GM12878 (cell line): ENCODE measurements around the gene CHRM3. TPM values are rescaled to one million over a fixed set of nuclear protein-coding genes. Genes with fewer than 3 reads are reported as not detected.

Source experiments
- ATAC-seq: fragments of 200-7000 bp; cut with Tn5 transposase; 3 replicates; pipeline ENCODE4 v1.9.1; 2020; ENCODE audit warnings: mild to moderate bottlenecking, moderate library complexity
- BruUV-seq: library from RNA; stranded (reverse); fragments of 400-500 nt; replicated peaks from 2 replicates; lab custom pipeline; 2021; lab: Mats Ljungman, UMichigan
- CTCF ChIA-PET: fragments of 300-600 bp; sonication (Branson Sonifier 250); formaldehyde crosslinking; extraction: SDS; loops from one replicate; lab custom pipeline; 2021; ENCODE audit warnings: inconsistent platforms; lab: Yijun Ruan, JAX
- POLR2A ChIA-PET: fragments of 350-600 bp; formaldehyde crosslinking; extraction: SDS; loops from one replicate; lab custom pipeline; 2021; ENCODE audit warnings: inconsistent platforms; lab: Charles Lee
- RAD21 ChIA-PET: fragments of 300-600 bp; sonication (Branson Sonifier 250); formaldehyde crosslinking; loops from one replicate; lab custom pipeline; 2023; ENCODE audit warnings: antibody characterized with exemption; ENCODE audit not compliant: unreplicated experiment; lab: Charles Lee
- SMC1A ChIA-PET: fragments of 300-600 bp; sonication (Branson Sonifier 250); formaldehyde crosslinking; loops from one replicate; lab custom pipeline; 2023; ENCODE audit not compliant: unreplicated experiment, uncharacterized antibody; lab: Charles Lee
- DNase-seq: peaks from one replicate; pipeline ENCODE4 v3.0.0-alpha.2; 2011; ENCODE audit warnings: low read depth, low spot score
- FAIRE-seq: peaks from 3 replicates; lab custom pipeline; 2011; peaks lifted over from hg19 to GRCh38; lab: Jason Lieb, UNC
- H2AFZ ChIP-seq: 2 replicates; pipeline ENCODE4 v1.6.0; 2011; ENCODE audit warnings: low read depth, low read length, control low read depth; ENCODE audit not compliant: control insufficient read depth
- H3K27ac ChIP-seq: 2 replicates; pipeline ENCODE4 v1.5.1; 2011; ENCODE audit warnings: control low read depth; ENCODE audit not compliant: control insufficient read depth, insufficient read depth
- H3K27me3 ChIP-seq, 2 experiments: replicated peaks in 1 of 2; 2 replicates each; pipeline versions ENCODE4 v1.6.0 to v1.6.1; 2011; ENCODE audit warnings: low read length in 1 of 2; ENCODE audit not compliant: control insufficient read depth in 2 of 2, insufficient read depth in 2 of 2
- H3K36me3 ChIP-seq, 2 experiments: 2 replicates each; pipeline ENCODE4 v1.5.1; 2011; ENCODE audit warnings: low read length in 1 of 2; ENCODE audit not compliant: control insufficient read depth in 2 of 2, insufficient read depth in 2 of 2
- H3K4me1 ChIP-seq: 2 replicates; pipeline ENCODE4 v1.6.1; 2011; ENCODE audit warnings: mild to moderate bottlenecking, low read length, moderate library complexity, mixed read lengths; ENCODE audit not compliant: control insufficient read depth, insufficient read depth
- H3K4me2 ChIP-seq: 2 replicates; pipeline ENCODE4 v1.6.0; 2011; ENCODE audit warnings: control low read depth; ENCODE audit not compliant: control insufficient read depth, insufficient read depth
- H3K4me3 ChIP-seq: fragments of 200-600 bp; sonication (generic); 2 replicates; pipeline ENCODE4 v1.5.1; 2016
- H3K79me2 ChIP-seq: 2 replicates; pipeline ENCODE4 v1.6.0; 2011; ENCODE audit warnings: low read length; ENCODE audit not compliant: control insufficient read depth, insufficient read depth
- H3K9ac ChIP-seq: 2 replicates; pipeline ENCODE4 v1.8.0; 2011; ENCODE audit warnings: low read length, control low read depth, mixed read lengths; ENCODE audit not compliant: control insufficient read depth, insufficient read depth
- H3K9me3 ChIP-seq: replicated peaks from 3 replicates; pipeline ENCODE4 v1.5.1; 2011; ENCODE audit warnings: mild to moderate bottlenecking, low read length; ENCODE audit not compliant: control insufficient read depth, insufficient read depth
- H4K20me1 ChIP-seq: 2 replicates; pipeline ENCODE4 v1.6.0; 2011; ENCODE audit not compliant: control insufficient read depth, insufficient read depth
- BMI1 ChIP-seq: fragments of 450-650 bp; IDR thresholded peaks from 2 replicates; pipeline ENCODE4 v1.6.1; 2016; ENCODE audit warnings: mild to moderate bottlenecking, moderate library complexity, borderline replicate concordance
- DPF2 ChIP-seq: fragments of 450-650 bp; IDR thresholded peaks from 2 replicates; pipeline ENCODE4 v1.6.1; 2017; ENCODE audit warnings: mild to moderate bottlenecking
- IKZF1 ChIP-seq: fragments of 450-650 bp; conservative IDR thresholded peaks from 2 replicates; pipeline ENCODE4 v1.6.1; 2017; ENCODE audit warnings: antibody characterized with exemption, mild to moderate bottlenecking
- IKZF2 ChIP-seq, 2 experiments: fragments of 450-650 bp; IDR thresholded peaks; 2 replicates each; pipeline ENCODE4 v1.6.1; 2017; ENCODE audit warnings: mild to moderate bottlenecking in 2 of 2, moderate library complexity in 2 of 2
- MYC ChIP-seq: IDR thresholded peaks from 2 replicates; pipeline ENCODE4 v1.6.1; 2011; ENCODE audit warnings: mild to moderate bottlenecking, low read length, moderate library complexity, inconsistent platforms; ENCODE audit not compliant: insufficient read depth, insufficient replicate concordance, insufficient read length, severe bottlenecking
- PML ChIP-seq: IDR thresholded peaks from 2 replicates; pipeline ENCODE4 v1.6.1; 2012; ENCODE audit warnings: low read length, inconsistent platforms
- RUNX3 ChIP-seq: IDR thresholded peaks from 2 replicates; pipeline ENCODE4 v1.6.1; 2012; ENCODE audit warnings: low read length, inconsistent platforms
- ZBTB33 ChIP-seq: fragments of 450-650 bp; IDR thresholded peaks from 2 replicates; pipeline ENCODE4 v1.6.1; 2017; ENCODE audit warnings: mild to moderate bottlenecking
- WGBS: methylation state at CpG from one replicate; pipeline ENCODE4 v1.1.6; 2016; ENCODE audit warnings: low lambda C conversion rate; ENCODE audit not compliant: insufficient replicate concordance, insufficient coverage; ENCODE audit errors: missing lambda C conversion rate; 5-methylcytosine and 5-hydroxymethylcytosine counted together
- in situ Hi-C: fragments of 300-500 bp; cut with MboI; formaldehyde crosslinking; loops from 9 replicates; pipeline ENCODE4 v1.14.3; 2018; ENCODE audit warnings: mixed read lengths
- intact Hi-C: fragments of 100-400 bp; cut with micrococcal nuclease; formaldehyde crosslinking; loops from one replicate; pipeline ENCODE4 v1.14.2; 2022; ENCODE audit not compliant: unreplicated experiment
- polyA plus RNA-seq, 11 experiments: library from polyadenylated mRNA; depleted of rRNA in 4 of 11; unstranded in 6 of 11; stranded (reverse) in 5 of 11; fragments of >200 nt; fragmentation: Nextera tagmentation in 4 of 11; fragmentation: Illumina TruSeq in 1 of 11; extraction: Ambion mirVana in 4 of 11; extraction: Trizol in 1 of 11; gene quantifications; 1 replicate in 1 of 11; 2 replicates in 10 of 11; pipeline versions ENCODE4 v1.2.1 to v1.2.3, GENCODE V29; 2011 to 2016; ENCODE audit warnings: inconsistent platforms in 2 of 11, missing spikeins in 2 of 11, low read depth in 1 of 11
- total RNA-seq, 4 experiments: library from RNA; depleted of rRNA in 3 of 4; stranded (reverse); fragments of >200 nt in 3 of 4; fragmentation: Illumina TruSeq in 1 of 4; extraction: Trizol in 1 of 4; gene quantifications; 2 replicates each; pipeline versions ENCODE4 v1.2.1 to v1.2.3, GENCODE V29; 2013 to 2021

Gene CHRM3
- total and polyA plus RNA-seq, 10 of the 15 experiments (the other 5 are each of a cell fraction or from before 2014, with no cell fraction given), result 0.06 to 0.12 TPM; not detected in 8

- ATAC-seq (no peak), DNase-seq (no peak), FAIRE-seq (no peak)
- Histone ChIP-seq H3K4me1 (no peaks in the 10 kb centered on the region), H3K4me2 (no peak overlapping the region), H2AFZ (no peak overlapping the region), H3K36me3 (no peaks in the 10 kb centered on the region), H4K20me1 (no peaks in the 10 kb centered on the region), H3K79me2 (no peaks in the 10 kb centered on the region), H3K4me3 (no peak overlapping the region), H3K27ac (no peak overlapping the region), H3K9me3 (no peaks in the 10 kb centered on the region), H3K27me3 (no peaks in the 10 kb centered on the region), H3K9ac (no peak overlapping the region)
- intact Hi-C loops (no loop called here), in situ Hi-C loops (no loop called here)
- SMC1A ChIA-PET, result no interaction called here
- TF ChIP-seq IKZF2 (IDR thresholded peaks at IDR 0.05), result no peak
- no peak for TF ChIP-seq IKZF1
- no peak for TF ChIP-seq BMI1
- TF ChIP-seq PML, result no peak
- TF ChIP-seq MYC, result no peak
- TF ChIP-seq ZBTB33, result no peak
- no peak for TF ChIP-seq DPF2
- TF ChIP-seq RUNX3, result no peak
- RAD21 ChIA-PET, result no interaction called here
- CTCF ChIA-PET, result no interaction called here
- no TSS peak for BruUV-seq
- WGBS, result 44% methylated on average over 5 of the region's 5 CpGs
- POLR2A ChIA-PET, result no interaction called here
Observed at GRCh38 chr1:239417986-239418640, 31.7 kb downstream of the CHRM3 start.
